Measurements from ENCODE around the gene NBEA.

The NBEA gene

GRCh38 chr13:35219021-35219420, 277.0 kb downstream of the NBEA start:
- ATAC-seq (replicated peaks; ENCODE audit: extremely low read depth, poor library complexity, severe bottlenecking): no peak
- Mint-ChIP-seq H3K27ac (ENCODE audit: low read depth) (no peak overlapping the region), H3K9me3 (peaks cover 10% of the 10 kb centered on the region), H3K4me3 (no peak overlapping the region), H3K4me1 (no peaks in the 10 kb centered on the region), H3K27me3 (no peaks in the 10 kb centered on the region), H3K36me3 (ENCODE audit: insufficient read depth) (peaks cover 1% of the 10 kb centered on the region)
- DNase-seq (ENCODE audit: low spot score in 2 of 2): no peak

- Mint-ChIP-seq H3K9me3 (peaks cover 11% of the 10 kb centered on the region), H3K27me3 (no peaks in the 10 kb centered on the region), H3K4me3 (no peak overlapping the region), H3K27ac (ENCODE audit: low read depth) (no peak overlapping the region), H3K36me3 (ENCODE audit: insufficient read depth) (peaks cover 1% of the 10 kb centered on the region), H3K4me1 (no peaks in the 10 kb centered on the region)
- ATAC-seq (replicated peaks; ENCODE audit: extremely low read depth, poor library complexity, severe bottlenecking) (no peak), DNase-seq (ENCODE audit: low spot score in 2 of 2) (no peak)
Observed at GRCh38 chr13:35225159-35225558, 283.1 kb downstream of the NBEA start.

- ATAC-seq (replicated peaks; ENCODE audit: extremely low read depth, poor library complexity, severe bottlenecking): no peak
- no peak for DNase-seq (ENCODE audit: low spot score in 2 of 2)
- Mint-ChIP-seq H3K4me1 (no peaks in the 10 kb centered on the region), H3K9me3 (peaks cover 11% of the 10 kb centered on the region), H3K27ac (ENCODE audit: low read depth) (no peak overlapping the region), H3K27me3 (no peaks in the 10 kb centered on the region), H3K4me3 (no peak overlapping the region), H3K36me3 (ENCODE audit: insufficient read depth) (peaks cover 1% of the 10 kb centered on the region)
Observed at GRCh38 chr13:35225582-35225981, 283.5 kb downstream of the NBEA start.

- Mint-ChIP-seq H3K9me3 (peaks cover 11% of the 10 kb centered on the region), H3K4me3 (no peak overlapping the region), H3K27ac (ENCODE audit: low read depth) (no peak overlapping the region), H3K36me3 (ENCODE audit: insufficient read depth) (no peaks in the 10 kb centered on the region), H3K4me1 (no peaks in the 10 kb centered on the region), H3K27me3 (no peaks in the 10 kb centered on the region)
- DNase-seq (ENCODE audit: low spot score in 2 of 2): no peak
- ATAC-seq (replicated peaks; ENCODE audit: extremely low read depth, poor library complexity, severe bottlenecking): no peak
Observed at GRCh38 chr13:35228536-35228935, 286.5 kb downstream of the NBEA start.

GRCh38 chr13:35231426-35231825, 289.4 kb downstream of the NBEA start:
- Mint-ChIP-seq H3K27ac (ENCODE audit: low read depth) (no peak overlapping the region), H3K27me3 (no peaks in the 10 kb centered on the region), H3K4me3 (no peak overlapping the region), H3K36me3 (ENCODE audit: insufficient read depth) (no peaks in the 10 kb centered on the region), H3K4me1 (no peaks in the 10 kb centered on the region), H3K9me3 (no peaks in the 10 kb centered on the region)
- ATAC-seq (replicated peaks; ENCODE audit: extremely low read depth, poor library complexity, severe bottlenecking): no peak
- no peak for DNase-seq (ENCODE audit: low spot score in 2 of 2)

- H3K4me1 Mint-ChIP-seq: no peaks in the 10 kb centered on the region
- H3K36me3 Mint-ChIP-seq (ENCODE audit: insufficient read depth): no peaks in the 10 kb centered on the region
- H3K4me3 Mint-ChIP-seq: no peak overlapping the region
- H3K9me3 Mint-ChIP-seq: peaks cover 10% of the 10 kb centered on the region
- DNase-seq (ENCODE audit: low spot score in 2 of 2): no peak
- H3K27ac Mint-ChIP-seq (ENCODE audit: low read depth): no peak overlapping the region
- ATAC-seq (replicated peaks; ENCODE audit: extremely low read depth, poor library complexity, severe bottlenecking): no peak
- H3K27me3 Mint-ChIP-seq: no peaks in the 10 kb centered on the region
Observed at GRCh38 chr13:35238274-35238673, 296.2 kb downstream of the NBEA start.

GRCh38 chr13:35252536-35253205, 310.6 kb downstream of the NBEA start:
- DNase-seq (ENCODE audit: low spot score in 2 of 2) (no peak), ATAC-seq (replicated peaks; ENCODE audit: extremely low read depth, poor library complexity, severe bottlenecking) (no peak)
- Mint-ChIP-seq H3K4me3 (no peak overlapping the region), H3K9me3 (peaks cover 6% of the 10 kb centered on the region), H3K36me3 (ENCODE audit: insufficient read depth) (no peaks in the 10 kb centered on the region), H3K4me1 (no peaks in the 10 kb centered on the region), H3K27ac (ENCODE audit: low read depth) (no peak overlapping the region), H3K27me3 (no peaks in the 10 kb centered on the region)

- H3K27ac Mint-ChIP-seq (ENCODE audit: low read depth): no peak overlapping the region
- DNase-seq (ENCODE audit: low spot score in 2 of 2) (no peak), ATAC-seq (replicated peaks; ENCODE audit: extremely low read depth, poor library complexity, severe bottlenecking) (no peak)
- H3K36me3 Mint-ChIP-seq (ENCODE audit: insufficient read depth): no peaks in the 10 kb centered on the region
- peaks cover 6% of the 10 kb centered on the region for H3K9me3 Mint-ChIP-seq
- H3K4me1 Mint-ChIP-seq: no peaks in the 10 kb centered on the region
- no peak overlapping the region for H3K4me3 Mint-ChIP-seq
- H3K27me3 Mint-ChIP-seq: no peaks in the 10 kb centered on the region
Observed at GRCh38 chr13:35255241-35255640, 313.2 kb downstream of the NBEA start.

GRCh38 chr13:35256459-35257148, 314.5 kb downstream of the NBEA start:
- Mint-ChIP-seq H3K36me3 (ENCODE audit: insufficient read depth) (no peaks in the 10 kb centered on the region), H3K27me3 (no peaks in the 10 kb centered on the region), H3K9me3 (peaks cover 5% of the 10 kb centered on the region), H3K27ac (ENCODE audit: low read depth) (no peak overlapping the region), H3K4me1 (no peaks in the 10 kb centered on the region), H3K4me3 (no peak overlapping the region)
- ATAC-seq (replicated peaks; ENCODE audit: extremely low read depth, poor library complexity, severe bottlenecking): no peak
- no peak for DNase-seq (ENCODE audit: low spot score in 2 of 2)

GRCh38 chr13:35260316-35260715, 318.2 kb downstream of the NBEA start:
- no peaks in the 10 kb centered on the region for H3K4me1 Mint-ChIP-seq
- ATAC-seq (replicated peaks; ENCODE audit: extremely low read depth, poor library complexity, severe bottlenecking) (no peak), DNase-seq (ENCODE audit: low spot score in 2 of 2) (no peak)
- no peaks in the 10 kb centered on the region for H3K36me3 Mint-ChIP-seq (ENCODE audit: insufficient read depth)
- H3K9me3 Mint-ChIP-seq: peaks cover 6% of the 10 kb centered on the region
- H3K4me3 Mint-ChIP-seq: no peak overlapping the region
- H3K27ac Mint-ChIP-seq (ENCODE audit: low read depth): no peak overlapping the region
- no peaks in the 10 kb centered on the region for H3K27me3 Mint-ChIP-seq

- ATAC-seq (replicated peaks; ENCODE audit: extremely low read depth, poor library complexity, severe bottlenecking) (no peak), DNase-seq (ENCODE audit: low spot score in 2 of 2) (no peak)
- Mint-ChIP-seq H3K36me3 (ENCODE audit: insufficient read depth) (no peaks in the 10 kb centered on the region), H3K27me3 (no peaks in the 10 kb centered on the region), H3K27ac (ENCODE audit: low read depth) (no peak overlapping the region), H3K4me3 (no peak overlapping the region), H3K9me3 (peaks cover 17% of the 10 kb centered on the region), H3K4me1 (no peaks in the 10 kb centered on the region)
Observed at GRCh38 chr13:35266412-35266811, 324.3 kb downstream of the NBEA start.

GRCh38 chr13:35278917-35279316, 336.8 kb downstream of the NBEA start:
- DNase-seq (ENCODE audit: low spot score in 2 of 2): no peak
- H3K27me3 Mint-ChIP-seq: no peaks in the 10 kb centered on the region
- no peaks in the 10 kb centered on the region for H3K36me3 Mint-ChIP-seq (ENCODE audit: insufficient read depth)
- H3K9me3 Mint-ChIP-seq: no peaks in the 10 kb centered on the region
- no peak overlapping the region for H3K27ac Mint-ChIP-seq (ENCODE audit: low read depth)
- no peak for ATAC-seq (replicated peaks; ENCODE audit: extremely low read depth, poor library complexity, severe bottlenecking)
- H3K4me3 Mint-ChIP-seq: no peak overlapping the region
- H3K4me1 Mint-ChIP-seq: no peaks in the 10 kb centered on the region

- ATAC-seq (replicated peaks; ENCODE audit: extremely low read depth, poor library complexity, severe bottlenecking) (no peak), DNase-seq (ENCODE audit: low spot score in 2 of 2) (no peak)
- Mint-ChIP-seq H3K4me1 (no peaks in the 10 kb centered on the region), H3K9me3 (peaks cover 2% of the 10 kb centered on the region), H3K4me3 (no peak overlapping the region), H3K27ac (ENCODE audit: low read depth) (no peak overlapping the region), H3K36me3 (ENCODE audit: insufficient read depth) (no peaks in the 10 kb centered on the region), H3K27me3 (no peaks in the 10 kb centered on the region)
Observed at GRCh38 chr13:35279500-35279899, 337.4 kb downstream of the NBEA start.

Data from central memory CD8-positive, alpha-beta T cell (primary cell).